ENCODE results near the gene ACTR6.
A peak's percentile ranks its signal among the peaks of the same experiment; 100 is the strongest.
"Not testable (repeated sequence)": the region's sequence is repeated elsewhere in the genome, so short reads cannot be mapped to it uniquely, and the experiment has no call there.

The ACTR6 gene

DNA sequence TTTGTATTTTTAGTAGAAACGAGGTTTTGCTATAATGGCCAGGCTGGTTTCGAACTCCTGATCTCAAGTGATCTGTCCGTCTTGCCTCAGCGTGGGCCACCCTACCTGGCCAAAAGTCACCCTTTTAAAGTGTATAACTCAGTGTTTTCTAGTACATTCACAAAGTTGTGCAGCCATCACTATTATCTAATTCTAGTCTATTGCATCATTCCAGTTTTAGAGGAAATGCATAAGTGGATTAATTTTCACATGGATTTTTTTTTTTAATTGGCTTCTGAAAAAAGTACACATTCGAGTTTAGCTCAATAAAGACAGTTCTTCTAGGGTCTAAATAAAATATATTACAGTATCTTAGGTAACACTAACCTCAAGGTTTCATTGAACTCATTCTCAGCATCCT is 62.5 kb downstream of the ACTR6 start:
- POLR2A ChIA-PET = no interaction called here
- Histone ChIP-seq H3K27ac (ENCODE audit: insufficient read depth in 1 of 2, low read depth in 1 of 2, low read length in 2 of 2, poor library complexity in 1 of 2, severe bottlenecking in 2 of 2) (no peak overlapping the region), H3K36me3 (ENCODE audit: control insufficient read depth in 4 of 4, insufficient read depth in 4 of 4, low read length in 3 of 4) (no peaks in the 10 kb centered on the region), H3K27me3 (replicated peaks in 2 of 5; ENCODE audit: control insufficient read depth in 4 of 5, insufficient read depth in 5 of 5, low read length in 4 of 5) (no peaks in the 10 kb centered on the region), H3K4me1 (ENCODE audit: control extremely low read depth in 1 of 4, control insufficient read depth in 4 of 4, insufficient read depth in 4 of 4, low read length in 3 of 4) (peaks cover 4 to 8% (median 6%) of the 10 kb centered on the region in 4 experiments), H3K9me3 (ENCODE audit: control extremely low read depth in 1 of 5, control insufficient read depth in 4 of 5, insufficient read depth in 2 of 5, low read depth in 1 of 5, low read length in 4 of 5) (no peaks in the 10 kb centered on the region), H3K4me3 (ENCODE audit: control insufficient read depth in 1 of 7, extremely low read depth in 1 of 7, insufficient read depth in 4 of 7, low read depth in 2 of 7, low read length in 6 of 7) (no peak overlapping the region)
- no peak for DNase-seq
- WGBS (ENCODE audit: insufficient coverage) = 100% methylated on average over 4 of the region's 5 CpGs
- CTCF ChIA-PET = no interaction called here

GRCh38 chr12:100265107-100265506 is 64.5 kb downstream of the ACTR6 start:
- CTCF ChIA-PET = interaction anchor here (2.0 to 2.7 kb wide), 2 partner anchors 11 to 30 kb away, joined by 5 to 15 read pairs; no protein-coding TSS in a partner anchor
- WGBS (ENCODE audit: insufficient coverage) = 93% methylated on average over 3 of the region's 5 CpGs

GRCh38 chr12:100265732-100266584 is 65.3 kb downstream of the ACTR6 start:
- CTCF ChIA-PET = interaction anchor here (1.0 to 2.7 kb wide), 4 partner anchors 12 to 72 kb away, joined by 3 to 15 read pairs (median 4); no protein-coding TSS in a partner anchor
- POLR2A ChIA-PET = no interaction called here
- Histone ChIP-seq H3K4me1 (ENCODE audit: control extremely low read depth in 1 of 4, control insufficient read depth in 4 of 4, insufficient read depth in 4 of 4, low read length in 3 of 4) (peaks cover 15 to 33% (median 26%) of the 10 kb centered on the region in 4 experiments), H3K9me3 (ENCODE audit: control extremely low read depth in 1 of 5, control insufficient read depth in 4 of 5, insufficient read depth in 2 of 5, low read depth in 1 of 5, low read length in 4 of 5) (no peaks in the 10 kb centered on the region), H3K36me3 (ENCODE audit: control insufficient read depth in 4 of 4, insufficient read depth in 4 of 4, low read length in 3 of 4) (no peaks in the 10 kb centered on the region), H3K27me3 (replicated peaks in 2 of 5; ENCODE audit: control insufficient read depth in 4 of 5, insufficient read depth in 5 of 5, low read length in 4 of 5) (no peaks in the 10 kb centered on the region), H3K27ac (ENCODE audit: insufficient read depth in 1 of 2, low read depth in 1 of 2, low read length in 2 of 2, poor library complexity in 1 of 2, severe bottlenecking in 2 of 2) (peak overlapping the region; percentile 97 to 99), H3K4me3 (ENCODE audit: control insufficient read depth in 1 of 7, extremely low read depth in 1 of 7, insufficient read depth in 4 of 7, low read depth in 2 of 7, low read length in 6 of 7) (peak overlapping the region in 6 of 7 experiments; percentile 92 to 98 (median 96))
- no CpG with 5 or more reads among the region's 11 CpGs for WGBS (ENCODE audit: insufficient coverage)
- DNase-seq = no peak

More at GRCh38 chr12:100265107-100265506, 64.5 kb downstream of the ACTR6 start:
- H3K27me3 ChIP-seq (replicated peaks in 2 of 5; ENCODE audit: control insufficient read depth in 4 of 5, insufficient read depth in 5 of 5, low read length in 4 of 5); POLR2A ChIA-PET; H3K36me3 ChIP-seq (ENCODE audit: control insufficient read depth in 4 of 4, insufficient read depth in 4 of 4, low read length in 3 of 4); DNase-seq; H3K9me3 ChIP-seq (ENCODE audit: control extremely low read depth in 1 of 5, control insufficient read depth in 4 of 5, insufficient read depth in 2 of 5, low read depth in 1 of 5, low read length in 4 of 5); H3K27ac ChIP-seq (ENCODE audit: insufficient read depth in 1 of 2, low read depth in 1 of 2, low read length in 2 of 2, poor library complexity in 1 of 2, severe bottlenecking in 2 of 2); H3K4me3 ChIP-seq (ENCODE audit: control insufficient read depth in 1 of 7, extremely low read depth in 1 of 7, insufficient read depth in 4 of 7, low read depth in 2 of 7, low read length in 6 of 7): not testable (repeated sequence)
- peaks cover 15 to 26% (median 23%) of the 10 kb centered on the region in 4 experiments for H3K4me1 ChIP-seq (ENCODE audit: control extremely low read depth in 1 of 4, control insufficient read depth in 4 of 4, insufficient read depth in 4 of 4, low read length in 3 of 4)

DNA sequence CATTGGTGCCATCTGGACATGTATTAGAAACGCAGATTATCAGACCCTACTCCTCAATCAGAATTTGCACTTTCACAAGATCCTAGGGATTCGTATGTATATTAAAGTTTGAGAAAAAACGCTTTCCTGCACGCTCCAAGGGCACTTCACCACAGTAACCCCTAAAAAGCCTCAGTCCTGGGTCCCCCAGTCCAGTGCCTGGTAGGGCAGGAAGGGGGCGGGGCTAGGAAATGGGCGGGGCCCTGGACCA is 65.9 kb downstream of the ACTR6 start:
- WGBS (ENCODE audit: insufficient coverage) = 0% methylated on average over 3 of the region's 6 CpGs
- Histone ChIP-seq H3K4me3 (ENCODE audit: control insufficient read depth in 1 of 7, extremely low read depth in 1 of 7, insufficient read depth in 4 of 7, low read depth in 2 of 7, low read length in 6 of 7) (peak overlapping the region; percentile 92 to 98 (median 96)), H3K27ac (ENCODE audit: insufficient read depth in 1 of 2, low read depth in 1 of 2, low read length in 2 of 2, poor library complexity in 1 of 2, severe bottlenecking in 2 of 2) (peak overlapping the region; percentile 97 to 99), H3K27me3 (replicated peaks in 2 of 5; ENCODE audit: control insufficient read depth in 4 of 5, insufficient read depth in 5 of 5, low read length in 4 of 5) (no peaks in the 10 kb centered on the region), H3K9me3 (ENCODE audit: control extremely low read depth in 1 of 5, control insufficient read depth in 4 of 5, insufficient read depth in 2 of 5, low read depth in 1 of 5, low read length in 4 of 5) (no peaks in the 10 kb centered on the region), H3K36me3 (ENCODE audit: control insufficient read depth in 4 of 4, insufficient read depth in 4 of 4, low read length in 3 of 4) (no peaks in the 10 kb centered on the region), H3K4me1 (ENCODE audit: control extremely low read depth in 1 of 4, control insufficient read depth in 4 of 4, insufficient read depth in 4 of 4, low read length in 3 of 4) (peaks cover 15 to 38% (median 28%) of the 10 kb centered on the region in 4 experiments)
- CTCF ChIA-PET = interaction anchor here (1.0 to 2.7 kb wide), 4 partner anchors 12 to 71 kb away, joined by 3 to 15 read pairs (median 4); no protein-coding TSS in a partner anchor
- POLR2A ChIA-PET = interaction anchor here (0.6 kb wide), 1 partner anchor 10 kb away, joined by 3 read pairs; no protein-coding TSS in a partner anchor
- peak in 1 of 3 donors; percentile 91 for DNase-seq

DNA sequence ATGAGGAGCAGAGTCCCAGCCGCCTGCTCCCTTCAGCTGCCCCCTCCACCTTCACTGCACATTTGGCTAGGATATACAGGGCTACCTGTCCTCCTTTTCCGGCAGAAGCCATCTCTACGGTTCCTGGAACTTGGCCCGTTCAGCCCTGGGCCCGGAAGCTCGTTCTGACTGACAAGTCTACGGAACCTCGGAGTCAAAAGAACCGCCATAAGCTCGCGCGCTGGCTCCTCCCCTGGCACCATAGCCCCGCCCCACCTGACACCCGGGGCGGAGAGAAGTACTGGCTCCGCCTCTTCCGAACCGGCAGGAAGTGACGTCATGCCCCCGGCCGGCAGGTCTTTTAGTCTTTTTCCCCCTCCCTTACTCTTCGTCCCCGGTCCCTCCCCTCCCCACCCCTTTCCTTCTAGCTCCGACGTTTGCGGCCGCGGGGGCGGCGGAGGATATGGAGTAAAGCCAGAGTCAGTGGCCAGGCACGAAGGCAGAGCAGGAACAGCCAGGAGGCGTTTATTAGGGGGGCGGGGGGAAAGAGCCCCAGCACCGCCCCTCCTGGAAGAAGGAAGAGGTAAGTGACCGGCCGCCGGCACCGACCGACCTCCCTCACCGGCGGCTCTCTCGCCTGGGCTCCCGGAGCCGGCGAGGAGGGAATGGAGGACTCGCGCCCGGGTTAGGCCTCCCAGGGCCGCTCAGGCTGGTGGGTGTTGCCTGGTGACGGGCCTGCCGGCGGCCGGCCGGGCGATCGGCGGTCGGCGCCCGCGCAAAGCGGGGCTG is 66.4 kb downstream of the ACTR6 start, which contains the start of the genes DEPDC4 and SCYL2:
DEPDC4 (minus strand) TSS at position 245 of the 768 bp plus-strand sequence; CDS start at position 242, 3 bp downstream.
SCYL2 (plus strand) TSS at position 343 of the 768 bp plus-strand sequence. CDS start 15,794 bp downstream, outside the sequence.
- peak; percentile 97 to 98 (median 98) for DNase-seq
- Histone ChIP-seq H3K27ac (ENCODE audit: insufficient read depth in 1 of 2, low read depth in 1 of 2, low read length in 2 of 2, poor library complexity in 1 of 2, severe bottlenecking in 2 of 2) (peak within 1 kb of the TSS; percentile 97 to 99), H3K36me3 (ENCODE audit: control insufficient read depth in 4 of 4, insufficient read depth in 4 of 4, low read length in 3 of 4) (peaks cover 0 to 2% (median 0%) of the 10 kb centered on the region in 4 experiments), H3K27me3 (replicated peaks in 2 of 5; ENCODE audit: control insufficient read depth in 4 of 5, insufficient read depth in 5 of 5, low read length in 4 of 5) (no peaks in the 10 kb centered on the region), H3K4me3 (ENCODE audit: control insufficient read depth in 1 of 7, extremely low read depth in 1 of 7, insufficient read depth in 4 of 7, low read depth in 2 of 7, low read length in 6 of 7) (peak within 1 kb of the TSS; percentile 92 to 98 (median 96)), H3K4me1 (ENCODE audit: control extremely low read depth in 1 of 4, control insufficient read depth in 4 of 4, insufficient read depth in 4 of 4, low read length in 3 of 4) (peaks cover 15 to 42% (median 31%) of the 10 kb centered on the region in 4 experiments), H3K9me3 (ENCODE audit: control extremely low read depth in 1 of 5, control insufficient read depth in 4 of 5, insufficient read depth in 2 of 5, low read depth in 1 of 5, low read length in 4 of 5) (no peaks in the 10 kb centered on the region)
- POLR2A ChIA-PET = interaction anchor here (0.6 to 0.9 kb wide), 2 partner anchors 10 to 18 kb away, joined by 3 read pairs; no protein-coding TSS in a partner anchor
- 0% methylated on average over 42 of the region's 62 CpGs for WGBS (ENCODE audit: insufficient coverage)
- CTCF ChIA-PET = interaction anchor here (0.6 to 2.7 kb wide), 6 partner anchors 13 to 1541 kb away, joined by 3 to 15 read pairs (median 4); no protein-coding TSS in a partner anchor

- peaks cover 15 to 42% (median 33%) of the 10 kb centered on the region in 4 experiments for H3K4me1 ChIP-seq (ENCODE audit: control extremely low read depth in 1 of 4, control insufficient read depth in 4 of 4, insufficient read depth in 4 of 4, low read length in 3 of 4)
- H3K36me3 ChIP-seq (ENCODE audit: control insufficient read depth in 4 of 4, insufficient read depth in 4 of 4, low read length in 3 of 4) = peaks cover 0 to 2% (median 0%) of the 10 kb centered on the region in 4 experiments
- H3K27me3 ChIP-seq (replicated peaks in 2 of 5; ENCODE audit: control insufficient read depth in 4 of 5, insufficient read depth in 5 of 5, low read length in 4 of 5) = no peaks in the 10 kb centered on the region
- H3K27ac ChIP-seq (ENCODE audit: insufficient read depth in 1 of 2, low read depth in 1 of 2, low read length in 2 of 2, poor library complexity in 1 of 2, severe bottlenecking in 2 of 2) = peak overlapping the region; percentile 97 to 99
- DNase-seq = peak; percentile 11 to 51 (median 36)
- WGBS (ENCODE audit: insufficient coverage) = 1% methylated on average over 26 of the region's 33 CpGs
- POLR2A ChIA-PET = interaction anchor here (0.6 to 0.9 kb wide), 3 partner anchors 17 to 97 kb away, joined by 3 to 4 read pairs (median 4); no protein-coding TSS in a partner anchor
- H3K9me3 ChIP-seq (ENCODE audit: control extremely low read depth in 1 of 5, control insufficient read depth in 4 of 5, insufficient read depth in 2 of 5, low read depth in 1 of 5, low read length in 4 of 5) = no peaks in the 10 kb centered on the region
- H3K4me3 ChIP-seq (ENCODE audit: control insufficient read depth in 1 of 7, extremely low read depth in 1 of 7, insufficient read depth in 4 of 7, low read depth in 2 of 7, low read length in 6 of 7) = peak overlapping the region; percentile 92 to 98 (median 96)
- CTCF ChIA-PET = interaction anchor here (0.6 to 2.7 kb wide), 4 partner anchors 17 to 1541 kb away, joined by 3 to 15 read pairs (median 4); no protein-coding TSS in a partner anchor
These were observed 67.1 kb downstream of the ACTR6 start for GRCh38 chr12:100267603-100268281.

All from common myeloid progenitor, CD34-positive (primary cell).